IPS-NIHi7 (cell line): Measurements from ENCODE around the gene ARPC5L.
"Not testable (repeated sequence)": the region's sequence is repeated elsewhere in the genome, so short reads cannot be mapped to it uniquely, and the experiment has no call there.

Source experiments
- DNase-seq: peaks from one replicate; pipeline ENCODE4 v3.0.0; 2012; ENCODE audit warnings: mixed read lengths; ENCODE audit errors: extremely low spot score

ARPC5L gene

DNA sequence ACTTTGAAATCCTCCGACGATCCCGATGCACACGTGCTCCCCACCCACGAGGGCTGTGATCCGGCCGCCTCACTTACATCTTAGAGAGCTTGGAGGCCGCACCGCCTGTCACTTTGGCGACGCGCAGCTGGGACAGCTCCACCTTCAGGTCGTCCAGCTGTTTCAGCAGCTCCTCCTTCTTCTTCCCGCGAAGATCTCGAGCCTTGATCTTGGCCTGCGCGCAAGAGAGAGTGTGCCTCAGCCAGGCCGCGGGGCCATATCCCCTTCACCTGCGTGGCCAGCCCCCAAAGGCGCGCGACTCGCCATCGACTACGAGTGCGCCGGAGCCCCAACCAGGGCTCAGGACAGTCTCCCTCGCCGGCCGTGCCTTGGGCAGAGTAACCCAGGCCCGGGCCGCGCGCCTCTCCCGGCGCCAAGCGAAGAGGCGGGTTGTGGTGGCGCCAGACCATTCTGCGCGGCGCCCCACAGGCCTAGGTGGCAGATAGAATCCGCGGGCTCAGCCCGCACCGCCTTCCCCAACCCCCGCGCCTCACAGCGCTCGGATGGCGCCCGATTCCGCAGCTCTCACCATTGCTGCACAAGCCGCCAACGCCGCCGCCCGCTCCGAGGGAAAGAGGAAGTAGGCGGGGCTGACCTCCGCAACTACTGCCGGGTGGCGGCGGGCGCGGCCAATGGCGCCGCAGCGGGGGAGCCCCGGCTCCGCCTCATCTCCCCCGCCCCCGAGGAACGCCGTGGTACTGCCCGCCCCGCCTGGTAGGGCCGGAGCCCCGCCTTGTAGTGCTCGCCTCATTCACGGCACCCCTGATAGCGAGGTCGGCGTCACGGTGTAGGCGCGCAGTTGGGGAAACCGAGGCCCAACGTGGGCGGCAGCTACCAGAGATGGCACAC is at the start of gene ARPC5L, which contains the start of gene RPL35:
Gene ARPC5L, plus strand, starts transcription at position 789 of the 888 bp plus-strand sequence. CDS start 7,161 bp downstream, outside the sequence.
Gene RPL35, minus strand, starts transcription at position 616 of the 888 bp plus-strand sequence. Its CDS starts 45 bp downstream, at position 571.
- peak; percentile 98 for DNase-seq

- DNase-seq, result peak; percentile 81
Observed at GRCh38 chr9:124812441-124812876, 49.5 kb upstream of the ARPC5L start.

- DNase-seq, result no peak
Observed at GRCh38 chr9:124813041-124813440, 48.9 kb upstream of the ARPC5L start.

GRCh38 chr9:124813501-124814163 is 48.3 kb upstream of the ARPC5L start:
- DNase-seq, result no peak

DNA sequence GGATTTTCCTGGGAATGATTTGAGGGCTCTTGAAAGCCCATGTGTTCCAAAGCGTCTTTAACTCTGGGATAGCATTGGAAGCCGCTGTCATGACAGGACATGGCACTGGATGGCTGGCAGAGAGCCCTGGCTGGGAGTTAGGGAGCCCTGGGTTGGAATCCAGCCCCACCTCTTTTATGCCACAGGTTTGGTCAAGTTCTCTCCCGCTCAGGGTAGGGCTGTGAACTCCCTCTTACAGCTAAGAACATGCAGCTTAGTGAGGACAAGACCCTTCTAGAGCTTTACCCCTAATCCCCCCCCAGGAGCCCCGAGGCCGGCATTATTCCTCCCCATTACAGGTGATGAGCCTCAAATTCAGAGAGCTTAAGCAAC is 47.8 kb upstream of the ARPC5L start:
- DNase-seq, result no peak

- DNase-seq, result no peak
Observed at GRCh38 chr9:124815601-124816000, 46.3 kb upstream of the ARPC5L start.

GRCh38 chr9:124818431-124819281 is 43.3 kb upstream of the ARPC5L start:
- DNase-seq, result peak; percentile 43

- no peak for DNase-seq
Observed at GRCh38 chr9:124820698-124821623, 41.0 kb upstream of the ARPC5L start.

DNA sequence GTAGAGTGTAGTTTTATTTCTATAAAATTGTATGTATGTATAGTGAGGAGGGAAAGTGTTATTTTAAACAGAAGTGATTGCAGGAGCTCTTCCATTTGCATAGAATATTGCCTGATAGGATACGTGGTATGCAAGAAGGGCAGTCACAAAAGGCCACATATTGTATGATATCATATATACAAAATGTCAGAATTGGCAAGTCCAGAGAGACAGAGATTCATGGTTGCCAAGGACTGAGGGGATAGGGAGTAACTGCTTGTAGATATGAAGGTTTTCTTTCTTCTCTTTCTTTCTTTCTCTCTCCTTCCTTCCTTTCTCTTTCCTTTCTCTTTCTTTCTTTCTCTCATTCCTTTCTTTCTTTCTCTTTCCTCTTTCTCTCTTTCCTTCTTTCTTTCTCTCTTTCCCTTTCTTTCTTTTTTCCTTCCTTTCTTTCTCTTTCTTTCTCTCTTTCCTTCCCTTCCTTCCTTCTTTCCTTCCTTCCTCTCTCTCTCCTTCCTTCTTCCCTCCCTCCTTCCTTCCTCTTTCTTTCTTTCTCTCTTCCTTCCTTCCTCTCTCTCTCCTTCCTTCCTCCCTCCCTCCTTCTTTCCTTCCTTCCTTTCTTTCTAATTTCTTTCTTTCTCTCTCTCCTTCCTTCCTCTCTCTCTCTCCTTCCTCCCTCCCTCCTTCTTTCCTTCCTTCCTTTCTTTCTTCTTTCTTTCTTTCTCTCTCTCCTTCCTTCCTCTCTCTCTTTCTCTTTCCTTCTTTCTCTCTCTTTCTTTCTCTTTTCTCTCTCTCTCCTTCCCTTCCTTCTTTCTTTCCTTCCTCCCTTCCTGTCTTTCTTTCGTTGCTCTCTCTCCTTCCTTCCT is 33.2 kb upstream of the ARPC5L start:
- DNase-seq, result no peak

DNA sequence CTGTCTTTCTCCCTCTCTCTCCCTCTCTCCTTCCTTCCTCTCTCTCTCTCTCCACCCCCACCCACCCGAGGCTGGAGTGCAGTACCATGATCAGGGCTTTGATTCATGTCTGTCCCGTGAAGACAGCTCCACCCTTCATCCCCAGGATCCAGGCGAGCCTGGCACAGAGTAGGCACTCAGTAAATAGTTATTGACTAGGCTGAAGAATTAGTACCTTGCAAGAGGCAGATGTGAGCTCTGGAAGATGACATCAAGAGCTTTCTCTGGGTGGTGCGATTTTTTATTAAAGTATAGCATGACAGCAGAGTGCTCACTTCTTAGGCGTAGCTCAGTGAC is 32.6 kb upstream of the ARPC5L start:
- no peak for DNase-seq

DNA sequence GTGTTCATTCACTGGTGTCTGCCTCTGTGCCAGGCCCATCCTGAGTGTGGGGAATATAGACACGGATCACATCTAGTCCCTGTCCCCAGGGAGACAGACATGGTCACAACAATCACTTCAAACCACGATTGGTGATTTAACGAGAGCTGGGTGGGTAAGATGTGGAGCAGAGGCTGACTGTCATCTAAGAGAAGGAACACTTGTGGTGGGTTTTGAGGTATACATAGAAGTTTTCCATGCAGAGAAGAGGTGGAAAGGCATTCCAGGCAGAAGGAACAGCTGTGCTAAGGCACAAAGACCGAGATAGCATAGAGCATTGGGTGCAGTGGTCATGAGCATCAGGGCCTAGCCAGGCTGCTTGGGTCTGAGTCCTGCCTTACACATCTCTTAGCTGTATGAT is 31.3 kb upstream of the ARPC5L start:
- DNase-seq, result no peak

- no peak for DNase-seq
Observed at GRCh38 chr9:124831642-124832364, 30.1 kb upstream of the ARPC5L start.

DNA sequence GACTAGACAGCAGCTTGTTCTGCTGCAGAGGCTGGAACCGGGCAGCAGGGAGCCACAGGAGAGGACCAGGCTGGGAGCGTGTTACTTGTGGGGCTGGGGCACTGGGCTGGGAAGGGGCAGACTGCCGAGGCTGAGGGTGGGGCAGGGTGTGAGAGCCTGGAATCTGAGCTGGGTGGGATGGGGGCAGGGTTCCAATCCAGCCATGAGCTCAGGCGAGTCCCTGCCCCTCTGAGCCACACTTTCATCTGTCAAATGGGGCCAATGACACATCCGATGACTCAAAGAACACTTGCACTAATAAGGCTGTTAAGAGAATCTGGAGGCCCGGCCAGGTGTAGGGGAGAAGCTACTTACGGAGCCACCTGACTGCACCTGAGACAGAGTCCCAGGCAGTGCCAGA is 27.3 kb upstream of the ARPC5L start:
- no peak for DNase-seq

DNA sequence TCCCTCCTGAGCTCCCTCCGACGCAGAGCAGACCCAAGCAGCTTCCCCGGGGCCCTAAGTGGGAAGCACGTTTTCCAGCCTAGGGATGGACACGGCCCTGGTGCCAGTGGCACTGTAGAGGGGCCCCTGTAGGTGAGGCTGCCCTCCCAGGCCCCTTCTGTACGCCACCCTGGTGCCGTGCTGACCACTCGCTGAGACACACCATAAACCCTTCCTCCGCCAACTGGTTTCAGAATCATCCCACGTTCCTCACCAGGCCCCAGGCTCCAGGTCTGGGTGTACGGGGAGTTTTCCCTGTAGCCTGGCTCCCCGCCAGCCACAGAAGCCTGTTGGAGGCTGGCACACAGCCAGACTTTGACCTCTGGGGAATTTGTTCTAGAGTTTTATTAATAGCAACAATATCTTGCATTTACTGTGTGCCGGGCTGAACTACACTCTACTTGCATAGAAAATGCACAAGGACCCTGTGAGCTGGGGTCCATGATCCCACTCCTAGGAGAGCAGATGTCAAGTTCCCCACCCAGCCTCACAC is 26.8 kb upstream of the ARPC5L start:
- no peak for DNase-seq

GRCh38 chr9:124838132-124838531 is 23.8 kb upstream of the ARPC5L start:
- DNase-seq, result not testable (repeated sequence)

DNA sequence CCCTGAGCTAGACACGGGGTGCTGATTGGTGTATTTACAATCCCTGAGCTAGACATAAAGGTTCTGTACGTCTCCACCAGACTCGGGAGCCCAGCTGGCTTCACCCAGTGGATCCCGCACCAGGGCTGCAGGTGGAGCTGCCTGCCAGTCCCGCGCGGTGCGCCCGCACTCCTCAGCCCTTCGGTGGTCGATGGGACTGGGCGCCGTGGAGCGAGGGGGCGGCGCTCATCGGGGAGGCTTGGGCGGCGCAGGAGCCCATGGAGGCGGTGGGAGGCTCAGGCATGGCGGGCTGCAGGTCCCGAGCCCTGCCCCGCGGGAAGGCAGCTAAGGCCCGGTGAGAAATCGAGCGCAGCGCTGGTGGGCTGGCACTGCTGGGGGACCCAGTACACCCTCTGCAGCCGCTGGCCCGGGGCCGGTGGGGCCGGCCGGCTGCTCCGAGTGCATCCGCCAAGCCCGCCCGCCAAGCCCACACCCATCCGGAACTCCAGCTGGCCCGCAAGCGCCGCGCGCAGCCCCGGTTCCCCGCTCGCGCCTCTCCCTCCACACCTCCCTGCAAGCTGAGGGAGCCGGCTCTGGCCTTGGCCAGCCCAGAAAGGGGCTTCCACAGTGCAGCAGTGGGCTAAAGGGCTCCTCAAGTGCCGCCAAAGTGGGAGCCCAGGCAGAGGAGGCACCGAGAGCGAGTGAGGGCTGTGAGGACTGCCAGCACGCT is 23.2 kb upstream of the ARPC5L start:
- not testable (repeated sequence) for DNase-seq

DNA sequence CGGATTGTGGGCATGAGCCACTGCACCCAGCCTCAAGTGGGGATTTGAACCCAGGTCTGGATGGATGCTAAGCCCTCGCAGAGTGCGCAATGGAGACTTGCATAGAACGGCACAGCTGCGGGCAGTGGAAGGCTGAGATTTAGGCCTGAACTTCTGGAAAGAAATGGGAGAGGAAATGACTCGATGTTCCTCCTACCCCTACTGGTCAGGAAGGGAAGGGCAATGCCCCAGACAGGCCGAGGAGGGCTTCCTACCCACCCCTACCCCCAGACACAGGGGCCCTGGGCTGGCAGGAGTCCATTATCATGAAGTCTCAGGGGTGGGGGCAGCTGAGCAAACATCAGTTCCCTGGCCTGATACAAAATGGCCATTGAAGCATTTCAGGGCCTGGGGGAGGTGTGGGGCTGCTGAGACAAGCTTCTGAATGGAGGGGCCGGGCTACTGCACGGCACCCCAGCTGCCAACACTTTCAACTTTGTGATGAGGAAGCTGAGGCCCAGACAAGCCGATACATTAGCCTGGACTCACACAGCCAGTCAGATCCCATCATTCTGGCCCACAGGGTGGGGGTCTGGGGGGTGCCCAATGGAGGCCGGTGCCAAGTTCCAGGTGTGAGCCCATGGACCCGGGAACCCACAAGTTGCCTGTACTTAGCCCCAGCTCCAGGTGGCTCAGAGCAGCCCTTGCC is 22.2 kb upstream of the ARPC5L start:
- peak; percentile 88 for DNase-seq

DNA sequence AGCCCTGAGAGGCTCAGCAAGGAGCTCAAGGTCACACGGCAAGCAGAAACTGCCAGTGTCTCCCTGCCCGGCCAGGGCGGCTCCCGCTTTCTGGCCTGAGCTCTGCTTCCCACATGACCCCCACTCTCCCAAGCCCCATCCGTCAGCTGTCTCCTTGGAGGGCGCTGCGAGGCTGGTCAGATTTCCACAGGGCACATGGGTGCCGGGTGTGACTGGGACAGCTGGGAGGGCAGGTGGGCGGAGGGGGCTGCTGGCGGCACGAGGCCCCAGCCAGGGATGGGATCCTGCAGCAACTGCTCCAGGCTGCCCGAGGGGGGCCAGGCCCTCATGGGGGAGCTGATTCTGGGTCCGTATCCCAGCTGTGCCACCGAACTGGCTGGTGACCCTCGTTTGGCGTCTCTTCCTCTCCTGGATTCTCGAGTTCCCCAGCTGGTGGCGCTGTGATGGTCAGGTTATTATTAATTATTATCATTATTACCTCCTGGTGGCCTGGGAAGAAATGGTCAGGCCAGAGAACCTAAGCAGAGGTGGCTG is 21.6 kb upstream of the ARPC5L start:
- no peak for DNase-seq
